Vagina (tissue), 2 donors: Measurements from ENCODE around the gene TRMT61A.

Experiments
- POLR2A ChIP-seq, 2 donors: fragments of 450-650 bp; IDR thresholded peaks; one replicate each; pipeline ENCODE4 v1.6.1; 2017; ENCODE audit warnings: antibody characterized with exemption in 2 of 2, mild to moderate bottlenecking in 2 of 2, moderate library complexity in 2 of 2
- TF ChIP-seq, protein P1 (sequence below), 3 experiments: fragments of 450-650 bp in 2 of 3; fragments of 200-600 bp in 1 of 3; sonication (generic) in 1 of 3; IDR thresholded peaks; one replicate each; pipeline ENCODE4 v1.5.1; 2017 to 2019; ENCODE audit warnings: antibody characterized with exemption in 3 of 3, mild to moderate bottlenecking in 2 of 3, moderate library complexity in 2 of 3

DNA sequence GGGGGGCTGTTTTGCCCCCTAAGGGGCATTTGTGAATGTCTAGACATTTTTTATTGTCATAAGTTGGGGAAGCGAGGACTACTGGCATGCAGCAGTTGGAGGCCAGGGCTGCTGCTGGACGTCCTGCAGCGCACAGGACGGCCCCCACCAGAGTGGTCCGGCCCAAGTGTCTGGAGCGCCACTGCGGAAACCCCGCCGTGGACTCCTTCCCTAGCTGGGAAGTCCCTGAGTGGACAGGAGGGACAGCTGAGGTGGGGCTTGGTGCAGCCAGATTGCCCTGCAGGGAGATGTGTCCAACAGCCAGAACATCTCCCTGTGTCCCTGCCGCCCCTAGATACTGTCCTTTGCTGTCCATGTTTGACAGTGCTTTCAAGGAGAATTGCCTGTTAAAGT is 11.8 kb upstream of the TRMT61A start:
- TF ChIP-seq, protein P1, sequence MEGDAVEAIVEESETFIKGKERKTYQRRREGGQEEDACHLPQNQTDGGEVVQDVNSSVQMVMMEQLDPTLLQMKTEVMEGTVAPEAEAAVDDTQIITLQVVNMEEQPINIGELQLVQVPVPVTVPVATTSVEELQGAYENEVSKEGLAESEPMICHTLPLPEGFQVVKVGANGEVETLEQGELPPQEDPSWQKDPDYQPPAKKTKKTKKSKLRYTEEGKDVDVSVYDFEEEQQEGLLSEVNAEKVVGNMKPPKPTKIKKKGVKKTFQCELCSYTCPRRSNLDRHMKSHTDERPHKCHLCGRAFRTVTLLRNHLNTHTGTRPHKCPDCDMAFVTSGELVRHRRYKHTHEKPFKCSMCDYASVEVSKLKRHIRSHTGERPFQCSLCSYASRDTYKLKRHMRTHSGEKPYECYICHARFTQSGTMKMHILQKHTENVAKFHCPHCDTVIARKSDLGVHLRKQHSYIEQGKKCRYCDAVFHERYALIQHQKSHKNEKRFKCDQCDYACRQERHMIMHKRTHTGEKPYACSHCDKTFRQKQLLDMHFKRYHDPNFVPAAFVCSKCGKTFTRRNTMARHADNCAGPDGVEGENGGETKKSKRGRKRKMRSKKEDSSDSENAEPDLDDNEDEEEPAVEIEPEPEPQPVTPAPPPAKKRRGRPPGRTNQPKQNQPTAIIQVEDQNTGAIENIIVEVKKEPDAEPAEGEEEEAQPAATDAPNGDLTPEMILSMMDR (IDR thresholded peaks at IDR 0.05) = no peak
- TF ChIP-seq POLR2A (IDR thresholded peaks at IDR 0.05) = no peak
